H1 (cell line): Measurements from ENCODE around the gene RIMBP2. TPM values are rescaled to one million over a fixed set of nuclear protein-coding genes. Genes with fewer than 3 reads are reported as not detected.

ENCODE experiments used
- CTCF ChIA-PET: fragments of 300-600 bp; sonication (Branson Sonifier 250); formaldehyde crosslinking; loops from one replicate; lab custom pipeline; 2021; ENCODE audit not compliant: partially characterized antibody; lab: Charles Lee
- POLR2A ChIA-PET: fragments of 300-600 bp; sonication (Branson Sonifier 250); formaldehyde crosslinking; loops from one replicate; lab custom pipeline; 2021; ENCODE audit warnings: inconsistent platforms; ENCODE audit not compliant: partially characterized antibody; lab: Charles Lee
- DNase-seq, 2 experiments: peaks; one replicate each; pipeline versions ENCODE4 v3.0.0 to v3.0.0-alpha.2; 2010 to 2022; ENCODE audit warnings: low spot score in 2 of 2, low read depth in 1 of 2, mixed read lengths in 1 of 2
- FAIRE-seq: peaks from 2 replicates; lab custom pipeline; 2011; peaks lifted over from hg19 to GRCh38; lab: Jason Lieb, UNC
- H2AFZ ChIP-seq: 2 replicates; pipeline ENCODE4 v1.8.1; 2012; ENCODE audit warnings: low read length, inconsistent platforms
- H2AK5ac ChIP-seq: 2 replicates; pipeline ENCODE4 v1.6.1; 2013; ENCODE audit warnings: low read depth, low read length
- H2BK120ac ChIP-seq: replicated peaks from 2 replicates; pipeline ENCODE3; 2013; ENCODE audit warnings: low read depth, low read length, inconsistent platforms
- H2BK12ac ChIP-seq: 2 replicates; pipeline ENCODE4 v1.6.1; 2013; ENCODE audit warnings: low read depth, low read length
- H2BK15ac ChIP-seq: 2 replicates; pipeline ENCODE4 v1.6.1; 2013; ENCODE audit warnings: low read length
- H2BK20ac ChIP-seq: 2 replicates; pipeline ENCODE4 v1.6.1; 2013; ENCODE audit warnings: low read length
- H2BK5ac ChIP-seq: 2 replicates; pipeline ENCODE4 v1.6.1; 2013; ENCODE audit warnings: low read depth, low read length
- H3K14ac ChIP-seq: 2 replicates; pipeline ENCODE4 v1.6.1; 2013; ENCODE audit warnings: inconsistent platforms; ENCODE audit not compliant: insufficient read length
- H3K18ac ChIP-seq: 2 replicates; pipeline ENCODE4 v1.6.1; 2013; ENCODE audit warnings: low read length; ENCODE audit errors: extremely low read depth
- H3K23ac ChIP-seq: 2 replicates; pipeline ENCODE4 v1.6.1; 2013; ENCODE audit warnings: inconsistent platforms; ENCODE audit not compliant: insufficient read length
- H3K23me2 ChIP-seq: 2 replicates; pipeline ENCODE4 v1.6.1; 2013; ENCODE audit warnings: low read depth, low read length
- H3K27ac ChIP-seq: 2 replicates; pipeline ENCODE4 v1.6.1; 2011; ENCODE audit warnings: low read depth, low read length, inconsistent platforms
- H3K27me3 ChIP-seq, 4 experiments: replicated peaks in 1 of 4; 1 replicate in 1 of 4; 2 replicates in 3 of 4; pipeline versions ENCODE4 v1.6.1 to v1.8.1; 2011 to 2013; ENCODE audit warnings: low read length in 3 of 4, mild to moderate bottlenecking in 3 of 4, inconsistent platforms in 2 of 4, mixed read lengths in 2 of 4, moderate library complexity in 1 of 4; ENCODE audit not compliant: control insufficient read depth in 3 of 4, insufficient read depth in 3 of 4; ENCODE audit errors: extremely low read depth in 1 of 4
- H3K36me3 ChIP-seq, 4 experiments: 2 replicates each; pipeline versions ENCODE4 v1.6.1 to v1.8.1; 2011 to 2013; ENCODE audit warnings: mild to moderate bottlenecking in 4 of 4, low read length in 3 of 4, moderate library complexity in 2 of 4, control low read depth in 1 of 4, inconsistent platforms in 1 of 4; ENCODE audit not compliant: insufficient read depth in 4 of 4, control insufficient read depth in 2 of 4
- H3K4ac ChIP-seq: replicated peaks from 2 replicates; pipeline ENCODE3; 2013; ENCODE audit warnings: low read length, low read depth, mixed read lengths, inconsistent platforms; ENCODE audit not compliant: insufficient read length
- H3K4me1 ChIP-seq, 4 experiments: replicated peaks in 1 of 4; 1 replicate in 1 of 4; 2 replicates in 3 of 4; pipeline versions ENCODE4 v1.6.1 to v1.8.1; 2011 to 2013; ENCODE audit warnings: low read length in 3 of 4, inconsistent platforms in 2 of 4, mixed read lengths in 1 of 4; ENCODE audit not compliant: insufficient read depth in 4 of 4, control insufficient read depth in 3 of 4
- H3K4me2 ChIP-seq, 2 experiments: 2 replicates each; pipeline versions ENCODE4 v1.6.1 to v1.8.1; 2011 to 2013; ENCODE audit warnings: low read depth in 2 of 2, low read length in 2 of 2, control low read depth in 1 of 2, inconsistent platforms in 1 of 2, mild to moderate bottlenecking in 1 of 2; ENCODE audit not compliant: insufficient read depth in 1 of 2
- H3K4me3 ChIP-seq, 4 experiments: fragments of 200-600, 300-600 bp in 1 of 4; sonication (generic), shearing (Covaris generic), sonication (Bioruptor Twin) in 1 of 4; 2 replicates each; pipeline versions ENCODE4 v1.5.1 to v1.8.1; 2011 to 2016; ENCODE audit warnings: low read length in 4 of 4, low read depth in 3 of 4, control low read depth in 2 of 4, inconsistent platforms in 2 of 4, mild to moderate bottlenecking in 2 of 4, mixed read lengths in 1 of 4, moderate library complexity in 1 of 4; ENCODE audit not compliant: insufficient read depth in 2 of 4; ENCODE audit errors: extremely low read depth in 1 of 4
- H3K56ac ChIP-seq: replicated peaks from 2 replicates; pipeline ENCODE3; 2013; ENCODE audit warnings: low read depth, mild to moderate bottlenecking, mixed read lengths, low read length, inconsistent platforms; ENCODE audit not compliant: insufficient read length
- H3K79me1 ChIP-seq: 2 replicates; pipeline ENCODE4 v1.6.1; 2013; ENCODE audit warnings: low read depth, low read length, control low read depth
- H3K79me2 ChIP-seq, 2 experiments: 2 replicates each; pipeline versions ENCODE4 v1.6.1 to v1.8.1; 2012 to 2013; ENCODE audit warnings: low read length in 2 of 2, mild to moderate bottlenecking in 2 of 2, inconsistent platforms in 1 of 2; ENCODE audit not compliant: insufficient read depth in 2 of 2, control insufficient read depth in 1 of 2
- H3K9ac ChIP-seq, 4 experiments: replicated peaks in 1 of 4; 1 replicate in 1 of 4; 2 replicates in 3 of 4; pipeline versions ENCODE4 v1.6.1 to v1.8.1; 2011 to 2013; ENCODE audit warnings: low read depth in 3 of 4, low read length in 3 of 4, control low read depth in 2 of 4, mild to moderate bottlenecking in 2 of 4, moderate library complexity in 2 of 4, inconsistent platforms in 1 of 4; ENCODE audit errors: extremely low read depth in 1 of 4
- H3K9me3 ChIP-seq, 2 experiments: 2 replicates each; pipeline versions ENCODE4 v1.6.1 to v1.8.1; 2012 to 2013; ENCODE audit warnings: mild to moderate bottlenecking in 2 of 2, moderate library complexity in 2 of 2, control low read depth in 1 of 2, inconsistent platforms in 1 of 2, low read depth in 1 of 2, low read length in 1 of 2, mixed read lengths in 1 of 2; ENCODE audit not compliant: insufficient read depth in 2 of 2
- H4K20me1 ChIP-seq, 2 experiments: replicated peaks in 1 of 2; 2 replicates each; pipeline versions ENCODE3 to v1.8.1; 2011 to 2013; ENCODE audit warnings: inconsistent platforms in 2 of 2, low read length in 2 of 2, mild to moderate bottlenecking in 1 of 2; ENCODE audit not compliant: insufficient read depth in 2 of 2, control insufficient read depth in 1 of 2
- H4K5ac ChIP-seq: 2 replicates; pipeline ENCODE4 v1.6.1; 2013; ENCODE audit warnings: low read length, low read depth, mixed read lengths, inconsistent platforms; ENCODE audit not compliant: insufficient read length
- H4K8ac ChIP-seq: 2 replicates; pipeline ENCODE4 v1.8.0; 2013; ENCODE audit warnings: mild to moderate bottlenecking, moderate library complexity, low read length, inconsistent platforms; ENCODE audit not compliant: insufficient read depth; ENCODE audit errors: extremely low read depth
- H4K91ac ChIP-seq: replicated peaks from 2 replicates; pipeline ENCODE3; 2013; ENCODE audit warnings: low read length, mixed read lengths, inconsistent platforms; ENCODE audit not compliant: insufficient read length
- CBX5 ChIP-seq: fragments of 300-800, 300-1000 bp; sonication (generic); IDR thresholded peaks from 2 replicates; pipeline ENCODE4 v1.7.1; 2016; ENCODE audit warnings: antibody characterized with exemption, low read length, low read depth
- CBX8 ChIP-seq: fragments of 300-800, 300-1000 bp; sonication (generic); IDR thresholded peaks from 2 replicates; pipeline ENCODE4 v1.7.1; 2016; ENCODE audit warnings: low read depth, low read length, borderline replicate concordance
- FOSL1 ChIP-seq: IDR thresholded peaks from 2 replicates; pipeline ENCODE4 v1.6.1; 2011; ENCODE audit warnings: mild to moderate bottlenecking, low read depth, low read length, moderate library complexity; ENCODE audit not compliant: insufficient read depth
- TAF1 ChIP-seq: IDR thresholded peaks from 2 replicates; pipeline ENCODE4 v1.6.1; 2011; ENCODE audit warnings: mild to moderate bottlenecking, low read depth, low read length
- WGBS, 2 experiments: shearing (Covaris generic) in 1 of 2; methylation state at CpG; one replicate each; pipeline versions ENCODE4 v1.1.6 to v1.1.7; 2013 to 2015; ENCODE audit warnings: low lambda C conversion rate in 2 of 2, mixed read lengths in 2 of 2, inconsistent platforms in 1 of 2, low coverage in 1 of 2, missing lambda C conversion rate in 1 of 2; ENCODE audit not compliant: insufficient replicate concordance in 2 of 2, insufficient coverage in 1 of 2, insufficient read length in 1 of 2; ENCODE audit errors: extremely low coverage in 1 of 2, missing lambda C conversion rate in 1 of 2; 5-methylcytosine and 5-hydroxymethylcytosine counted together
- polyA plus RNA-seq, 7 experiments: library from polyadenylated mRNA; depleted of rRNA in 3 of 7; stranded (reverse) in 5 of 7; unstranded in 2 of 7; fragments of >200 nt in 5 of 7; fragments of 200-250 nt in 2 of 7; gene quantifications; 1 replicate in 5 of 7; 2 replicates in 1 of 7; 4 replicates in 1 of 7; pipeline versions ENCODE4 v1.2.1 to v1.2.3, GENCODE V29; 2011 to 2013; ENCODE audit warnings: missing spikeins in 2 of 7, mixed read lengths in 2 of 7
- total RNA-seq: library from RNA; stranded (reverse); fragmentation: NEBNext Ultra II Directional; extraction: Animal tissue kit (Norgen Biotek cat#: 25700); gene quantifications from 2 replicates; pipeline ENCODE4 v1.2.1, GENCODE V29; 2021
- TF ChIP-seq, protein P1 (sequence below): IDR thresholded peaks from 2 replicates; pipeline ENCODE4 v1.6.1; 2012; ENCODE audit warnings: low read length, inconsistent platforms
- TF ChIP-seq, protein P2 (sequence below): IDR thresholded peaks from 2 replicates; pipeline ENCODE4 v1.6.1; 2012; ENCODE audit warnings: inconsistent platforms

RIMBP2 gene
- total and polyA plus RNA-seq, 2 of the 8 experiments (the other 6 are each of a cell fraction or from before 2014, with no cell fraction given): 0.18 to 0.65 TPM

DNA sequence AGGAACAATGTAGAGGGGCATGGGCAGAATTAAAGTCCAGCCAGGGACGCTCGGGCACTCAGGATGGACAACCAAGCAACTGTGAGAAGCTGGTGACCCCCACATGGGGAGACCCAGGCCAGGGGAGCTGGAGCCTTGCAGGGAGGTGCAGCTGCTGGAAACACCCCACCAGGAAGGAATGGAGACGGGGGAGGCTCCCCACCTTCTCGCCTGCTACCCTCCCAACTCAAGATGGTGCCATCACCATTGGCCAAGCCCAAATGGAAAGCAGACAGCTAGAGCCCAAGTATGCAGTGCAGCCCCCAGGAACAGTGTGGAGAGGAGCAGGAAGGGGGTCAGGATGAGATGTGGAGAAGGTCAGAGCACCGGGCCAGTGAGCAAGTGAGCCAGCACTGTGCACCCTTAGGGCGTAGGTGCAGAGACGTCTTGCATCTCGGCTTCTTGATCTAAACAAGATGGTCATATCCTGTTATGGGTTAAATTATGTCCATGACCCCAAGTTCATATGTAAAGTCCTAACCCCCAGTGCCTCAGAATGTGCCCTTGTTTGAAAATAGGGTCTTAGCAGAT lies 159.5 kb downstream of the RIMBP2 start:
- FAIRE-seq (no peak), DNase-seq (no peak)
- Histone ChIP-seq H2BK15ac (no peak overlapping the region), H3K4me3 (no peak overlapping the region), H3K79me2 (no peaks in the 10 kb centered on the region), H3K27ac (no peak overlapping the region), H2BK20ac (no peak overlapping the region), H2AFZ (no peak overlapping the region), H3K4me2 (no peak overlapping the region), H4K91ac (no peak overlapping the region), H2BK12ac (no peak overlapping the region), H4K8ac (no peak overlapping the region), H3K36me3 (no peaks in the 10 kb centered on the region), H3K9ac (no peak overlapping the region), H3K27me3 (no peaks in the 10 kb centered on the region), H2AK5ac (no peak overlapping the region), H3K18ac (no peak overlapping the region), H2BK120ac (no peak overlapping the region), H3K23ac (no peak overlapping the region), H3K4ac (no peak overlapping the region), H3K79me1 (no peaks in the 10 kb centered on the region), H2BK5ac (no peak overlapping the region), H4K20me1 (no peaks in the 10 kb centered on the region), H3K14ac (no peak overlapping the region), H3K56ac (no peak overlapping the region), H3K9me3 (no peaks in the 10 kb centered on the region), H3K4me1 (peaks cover 0 to 4% (median 0%) of the 10 kb centered on the region in 4 experiments; a peak in 1 of 7 replicates), H4K5ac (no peak overlapping the region), H3K23me2 (no peaks in the 10 kb centered on the region; the same call in 1 of the 2 replicates)
- ChIA-PET POLR2A (no interaction called here), CTCF (interaction anchor here (1.1 kb wide), 1 partner anchor 16 kb away, joined by 3 read pairs; no protein-coding TSS in a partner anchor)
- 90% methylated on average over 8 of the region's 8 CpGs; no CpG with 5 or more reads in 1 of the 2 experiments for WGBS, 2 experiments
- TF ChIP-seq CBX8: no peak
- TF ChIP-seq FOSL1: no peak
- TF ChIP-seq, protein P1, sequence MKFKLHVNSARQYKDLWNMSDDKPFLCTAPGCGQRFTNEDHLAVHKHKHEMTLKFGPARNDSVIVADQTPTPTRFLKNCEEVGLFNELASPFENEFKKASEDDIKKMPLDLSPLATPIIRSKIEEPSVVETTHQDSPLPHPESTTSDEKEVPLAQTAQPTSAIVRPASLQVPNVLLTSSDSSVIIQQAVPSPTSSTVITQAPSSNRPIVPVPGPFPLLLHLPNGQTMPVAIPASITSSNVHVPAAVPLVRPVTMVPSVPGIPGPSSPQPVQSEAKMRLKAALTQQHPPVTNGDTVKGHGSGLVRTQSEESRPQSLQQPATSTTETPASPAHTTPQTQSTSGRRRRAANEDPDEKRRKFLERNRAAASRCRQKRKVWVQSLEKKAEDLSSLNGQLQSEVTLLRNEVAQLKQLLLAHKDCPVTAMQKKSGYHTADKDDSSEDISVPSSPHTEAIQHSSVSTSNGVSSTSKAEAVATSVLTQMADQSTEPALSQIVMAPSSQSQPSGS: no peak
- no peak for TF ChIP-seq TAF1
- no peak for TF ChIP-seq CBX5
- TF ChIP-seq, protein P2, sequence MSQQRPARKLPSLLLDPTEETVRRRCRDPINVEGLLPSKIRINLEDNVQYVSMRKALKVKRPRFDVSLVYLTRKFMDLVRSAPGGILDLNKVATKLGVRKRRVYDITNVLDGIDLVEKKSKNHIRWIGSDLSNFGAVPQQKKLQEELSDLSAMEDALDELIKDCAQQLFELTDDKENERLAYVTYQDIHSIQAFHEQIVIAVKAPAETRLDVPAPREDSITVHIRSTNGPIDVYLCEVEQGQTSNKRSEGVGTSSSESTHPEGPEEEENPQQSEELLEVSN: no peak
